ENCODE results near the gene CTNND2.

The CTNND2 gene

DNA sequence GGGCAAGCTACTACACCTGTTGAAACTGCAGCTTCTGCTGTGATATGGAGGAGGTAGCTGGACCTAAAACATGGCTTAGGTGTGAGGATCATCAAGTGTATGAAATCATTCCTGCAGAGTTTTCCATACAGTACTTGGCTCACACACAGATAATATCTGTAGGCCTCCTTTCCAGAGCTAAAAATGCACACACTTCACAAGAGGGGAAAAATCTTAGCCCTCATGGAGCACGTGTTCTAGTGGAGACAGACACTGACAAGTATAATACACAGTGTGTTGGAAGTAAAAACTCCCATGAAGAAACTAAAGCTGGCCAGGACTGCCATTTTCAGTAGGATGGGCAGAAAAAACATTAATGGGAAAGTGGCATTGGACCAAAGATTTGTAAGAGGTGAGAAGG, 216.7 kb downstream of the CTNND2 start:
- Histone ChIP-seq H3K79me2 (ENCODE audit: insufficient read depth, low read depth) (no peaks in the 10 kb centered on the region), H3K4me1 (ENCODE audit: low read depth, poor library complexity, severe bottlenecking) (no peaks in the 10 kb centered on the region), H3K4me3 (IDR thresholded peaks at IDR 0.05; ENCODE audit: insufficient read depth, low read depth, low read length) (no peak overlapping the region), H3K4me2 (no peak overlapping the region), H4K20me1 (ENCODE audit: insufficient read depth) (no peaks in the 10 kb centered on the region), H3K27ac (no peak overlapping the region), H2AFZ (ENCODE audit: low read depth) (no peak overlapping the region), H3K36me3 (ENCODE audit: insufficient read depth) (no peaks in the 10 kb centered on the region), H3K9ac (no peak overlapping the region), H3K27me3 (ENCODE audit: insufficient read depth, low read depth) (no peaks in the 10 kb centered on the region)
- TF ChIP-seq, protein P1, sequence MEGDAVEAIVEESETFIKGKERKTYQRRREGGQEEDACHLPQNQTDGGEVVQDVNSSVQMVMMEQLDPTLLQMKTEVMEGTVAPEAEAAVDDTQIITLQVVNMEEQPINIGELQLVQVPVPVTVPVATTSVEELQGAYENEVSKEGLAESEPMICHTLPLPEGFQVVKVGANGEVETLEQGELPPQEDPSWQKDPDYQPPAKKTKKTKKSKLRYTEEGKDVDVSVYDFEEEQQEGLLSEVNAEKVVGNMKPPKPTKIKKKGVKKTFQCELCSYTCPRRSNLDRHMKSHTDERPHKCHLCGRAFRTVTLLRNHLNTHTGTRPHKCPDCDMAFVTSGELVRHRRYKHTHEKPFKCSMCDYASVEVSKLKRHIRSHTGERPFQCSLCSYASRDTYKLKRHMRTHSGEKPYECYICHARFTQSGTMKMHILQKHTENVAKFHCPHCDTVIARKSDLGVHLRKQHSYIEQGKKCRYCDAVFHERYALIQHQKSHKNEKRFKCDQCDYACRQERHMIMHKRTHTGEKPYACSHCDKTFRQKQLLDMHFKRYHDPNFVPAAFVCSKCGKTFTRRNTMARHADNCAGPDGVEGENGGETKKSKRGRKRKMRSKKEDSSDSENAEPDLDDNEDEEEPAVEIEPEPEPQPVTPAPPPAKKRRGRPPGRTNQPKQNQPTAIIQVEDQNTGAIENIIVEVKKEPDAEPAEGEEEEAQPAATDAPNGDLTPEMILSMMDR (conservative IDR thresholded peaks at IDR 0.05; ENCODE audit: low read depth, low read length) = no peak

DNA sequence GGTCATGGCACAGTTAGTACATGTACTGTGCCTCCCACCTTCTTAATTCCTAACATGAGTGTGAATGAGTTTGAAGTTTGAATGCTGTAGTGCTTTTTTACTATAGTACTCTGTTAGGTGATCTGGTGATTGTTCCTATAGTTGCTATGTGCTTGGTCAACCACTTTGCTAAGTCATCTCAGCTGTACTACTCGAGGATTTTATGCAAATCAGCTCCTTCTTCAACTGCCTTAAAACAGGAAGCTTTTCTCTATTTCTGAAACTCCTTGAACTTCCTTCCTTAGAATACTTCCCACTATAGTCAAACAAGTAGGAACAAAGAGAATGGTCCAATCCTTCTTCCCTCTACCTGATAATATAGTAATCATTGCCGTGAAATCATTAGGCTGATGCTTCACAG, 219.6 kb downstream of the CTNND2 start:
- no peak overlapping the region for H3K9ac ChIP-seq
- no peaks in the 10 kb centered on the region for H3K4me1 ChIP-seq (ENCODE audit: low read depth, poor library complexity, severe bottlenecking)
- TF ChIP-seq, protein P1 (conservative IDR thresholded peaks at IDR 0.05; ENCODE audit: low read depth, low read length) = no peak
- no peak overlapping the region for H3K4me3 ChIP-seq (IDR thresholded peaks at IDR 0.05; ENCODE audit: insufficient read depth, low read depth, low read length)
- no peak overlapping the region for H3K27ac ChIP-seq
- H3K4me2 ChIP-seq = no peak overlapping the region
- H4K20me1 ChIP-seq (ENCODE audit: insufficient read depth) = no peaks in the 10 kb centered on the region
- H2AFZ ChIP-seq (ENCODE audit: low read depth) = no peak overlapping the region
- no peaks in the 10 kb centered on the region for H3K27me3 ChIP-seq (ENCODE audit: insufficient read depth, low read depth)
- no peaks in the 10 kb centered on the region for H3K79me2 ChIP-seq (ENCODE audit: insufficient read depth, low read depth)
- no peaks in the 10 kb centered on the region for H3K36me3 ChIP-seq (ENCODE audit: insufficient read depth)

DNA sequence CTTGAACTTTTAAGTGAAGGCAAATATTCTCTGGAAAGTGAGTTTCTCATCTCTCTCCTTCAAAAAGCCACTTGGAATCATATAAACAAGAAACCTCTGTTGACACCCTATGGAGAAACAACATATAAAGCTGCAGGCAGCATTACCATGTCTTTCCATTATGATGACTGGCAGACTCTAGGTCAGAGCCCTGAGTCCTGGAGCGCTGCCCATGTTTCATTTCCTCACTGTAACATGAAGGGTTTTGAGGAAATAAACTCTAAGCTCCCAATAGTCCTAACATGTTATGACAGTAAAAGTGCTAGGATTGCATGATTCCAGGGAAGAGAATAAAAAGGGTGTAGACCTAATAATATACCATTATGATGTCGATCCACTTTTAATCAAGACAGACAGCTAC, 220.6 kb downstream of the CTNND2 start:
- Histone ChIP-seq H2AFZ (ENCODE audit: low read depth) (no peak overlapping the region), H3K27ac (no peak overlapping the region), H3K79me2 (ENCODE audit: insufficient read depth, low read depth) (no peaks in the 10 kb centered on the region), H3K27me3 (ENCODE audit: insufficient read depth, low read depth) (no peaks in the 10 kb centered on the region), H3K36me3 (ENCODE audit: insufficient read depth) (no peaks in the 10 kb centered on the region), H4K20me1 (ENCODE audit: insufficient read depth) (no peaks in the 10 kb centered on the region), H3K4me1 (ENCODE audit: low read depth, poor library complexity, severe bottlenecking) (no peaks in the 10 kb centered on the region), H3K4me2 (no peak overlapping the region), H3K9ac (no peak overlapping the region), H3K4me3 (IDR thresholded peaks at IDR 0.05; ENCODE audit: insufficient read depth, low read depth, low read length) (no peak overlapping the region)
- TF ChIP-seq, protein P1 (conservative IDR thresholded peaks at IDR 0.05; ENCODE audit: low read depth, low read length) = no peak

DNA sequence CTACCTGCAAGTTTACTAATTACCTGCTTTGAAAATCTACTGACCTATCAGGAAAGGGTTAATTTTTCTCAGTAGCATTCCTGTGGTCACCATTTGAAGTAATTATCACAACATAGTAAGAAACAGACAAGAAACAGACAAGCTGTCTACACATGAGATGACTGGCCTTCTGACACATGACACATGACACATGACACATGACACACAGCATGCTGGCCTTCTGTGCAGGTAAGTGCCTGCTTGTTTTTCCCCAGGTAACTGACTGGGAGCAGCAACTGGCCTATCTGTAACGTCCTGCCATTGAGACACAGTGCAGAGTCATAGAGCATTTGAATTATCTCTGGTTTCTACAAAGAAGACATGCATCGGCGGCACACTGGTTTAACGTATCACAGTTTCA, 222.4 kb downstream of the CTNND2 start:
- H3K4me1 ChIP-seq (ENCODE audit: low read depth, poor library complexity, severe bottlenecking) = no peaks in the 10 kb centered on the region
- H3K4me3 ChIP-seq (IDR thresholded peaks at IDR 0.05; ENCODE audit: insufficient read depth, low read depth, low read length) = no peak overlapping the region
- H3K27ac ChIP-seq = no peak overlapping the region
- no peak overlapping the region for H2AFZ ChIP-seq (ENCODE audit: low read depth)
- H3K79me2 ChIP-seq (ENCODE audit: insufficient read depth, low read depth) = no peaks in the 10 kb centered on the region
- H3K4me2 ChIP-seq = no peak overlapping the region
- TF ChIP-seq, protein P1 (conservative IDR thresholded peaks at IDR 0.05; ENCODE audit: low read depth, low read length) = no peak
- H3K27me3 ChIP-seq (ENCODE audit: insufficient read depth, low read depth) = no peaks in the 10 kb centered on the region
- no peaks in the 10 kb centered on the region for H4K20me1 ChIP-seq (ENCODE audit: insufficient read depth)
- H3K36me3 ChIP-seq (ENCODE audit: insufficient read depth) = no peaks in the 10 kb centered on the region
- no peak overlapping the region for H3K9ac ChIP-seq

All from KMS-11 (cell line).